BJ (cell line): ENCODE data around the gene FRZB. TPM values are rescaled to one million over a fixed set of nuclear protein-coding genes. Genes with fewer than 3 reads are reported as not detected.

Experiments used
- CTCF ChIA-PET: fragments of 350-600 bp; formaldehyde crosslinking; extraction: SDS; loops from one replicate; lab custom pipeline; 2021; ENCODE audit warnings: antibody characterized with exemption, inconsistent platforms; lab: Yijun Ruan, JAX
- POLR2A ChIA-PET: fragments of 300-600 bp; sonication (Branson Sonifier 250); formaldehyde crosslinking; extraction: SDS; loops from one replicate; lab custom pipeline; 2021; ENCODE audit warnings: antibody characterized with exemption; lab: Charles Lee
- DNase-seq: peaks from one replicate; pipeline ENCODE4 v3.0.0-alpha.2; 2011; ENCODE audit warnings: low read depth
- H3K27me3 ChIP-seq: 2 replicates; pipeline ENCODE4 v1.6.0; 2011; ENCODE audit warnings: low read length; ENCODE audit not compliant: control insufficient read depth, insufficient read depth
- H3K36me3 ChIP-seq: 2 replicates; pipeline ENCODE4 v1.5.1; 2011; ENCODE audit warnings: low read length; ENCODE audit not compliant: control insufficient read depth, insufficient read depth
- H3K4me3 ChIP-seq: 2 replicates; pipeline ENCODE4 v1.5.1; 2011; ENCODE audit warnings: low read depth, mild to moderate bottlenecking, control low read depth, low read length
- CTCF ChIP-seq: IDR thresholded peaks from 2 replicates; pipeline ENCODE4 v1.5.1; 2011; ENCODE audit warnings: low read depth, mild to moderate bottlenecking, control low read depth, inconsistent platforms, low read length, moderate library complexity; ENCODE audit not compliant: insufficient read depth
- polyA plus RNA-seq: library from polyadenylated mRNA; depleted of rRNA; stranded (reverse); fragments of >200 nt; gene quantifications from 2 replicates; pipeline ENCODE4 v1.2.3, GENCODE V29; 2011

Gene FRZB
- polyA plus RNA-seq, 1 experiment: 0.28 TPM

- DNase-seq: no peak
- Histone ChIP-seq H3K36me3 (no peaks in the 10 kb centered on the region), H3K27me3 (no peaks in the 10 kb centered on the region; the same call in 1 of the 2 replicates), H3K4me3 (no peak overlapping the region)
- POLR2A ChIA-PET: no interaction called here
- TF ChIP-seq CTCF: no peak
- CTCF ChIA-PET: interaction anchor here (1.1 kb wide), 1 partner anchor 19 kb away, joined by 3 read pairs; no protein-coding TSS in a partner anchor
These were observed 42.2 kb downstream of the FRZB start for GRCh38 chr2:182824056-182824766.

- POLR2A ChIA-PET: no interaction called here
- no peaks in the 10 kb centered on the region for H3K36me3 ChIP-seq
- DNase-seq: no peak
- H3K27me3 ChIP-seq: no peaks in the 10 kb centered on the region
- no peak overlapping the region for H3K4me3 ChIP-seq
- no peak for TF ChIP-seq CTCF
- CTCF ChIA-PET: no interaction called here
These were observed 43.7 kb downstream of the FRZB start for GRCh38 chr2:182822733-182823132.

- CTCF ChIA-PET: no interaction called here
- Histone ChIP-seq H3K36me3 (no peaks in the 10 kb centered on the region), H3K4me3 (no peak overlapping the region), H3K27me3 (no peaks in the 10 kb centered on the region)
- POLR2A ChIA-PET: no interaction called here
- no peak for DNase-seq
- no peak for TF ChIP-seq CTCF
These were observed 45.3 kb downstream of the FRZB start for GRCh38 chr2:182821182-182821581.

- CTCF ChIA-PET: interaction anchor here (0.6 kb wide), 1 partner anchor 27 kb away, joined by 4 read pairs; no protein-coding TSS in a partner anchor
These were observed 47.0 kb downstream of the FRZB start for GRCh38 chr2:182819412-182819811.

More at GRCh38 chr2:182819412-182819811, 47.0 kb downstream of the FRZB start:
- Histone ChIP-seq H3K27me3 (peaks cover 2% of the 10 kb centered on the region; the same call in 1 of the 2 replicates), H3K4me3 (no peak overlapping the region), H3K36me3 (no peaks in the 10 kb centered on the region)
- POLR2A ChIA-PET: no interaction called here
- no peak for TF ChIP-seq CTCF
- no peak for DNase-seq
